Tongue (tissue), 2 donors: ENCODE measurements around the gene SLC39A11. TPM values are rescaled to one million over a fixed set of nuclear protein-coding genes. Genes with fewer than 3 reads are reported as not detected.
A peak's percentile ranks its signal among the peaks of the same experiment; 100 is the strongest.

ENCODE experiments used
- DNase-seq: peaks from one replicate; pipeline ENCODE4 v3.0.0-alpha.2; 2015
- total RNA-seq: library from RNA; depleted of rRNA; stranded (reverse); fragments of >200 nt; gene quantifications from one replicate; pipeline ENCODE4 v1.2.3, GENCODE V29; 2014

The SLC39A11 gene
- total RNA-seq, 1 donor from 2014 or later = 12.7 TPM

GRCh38 chr17:72870367-72870985 lies 222.0 kb downstream of the SLC39A11 start:
- DNase-seq = no peak

DNA sequence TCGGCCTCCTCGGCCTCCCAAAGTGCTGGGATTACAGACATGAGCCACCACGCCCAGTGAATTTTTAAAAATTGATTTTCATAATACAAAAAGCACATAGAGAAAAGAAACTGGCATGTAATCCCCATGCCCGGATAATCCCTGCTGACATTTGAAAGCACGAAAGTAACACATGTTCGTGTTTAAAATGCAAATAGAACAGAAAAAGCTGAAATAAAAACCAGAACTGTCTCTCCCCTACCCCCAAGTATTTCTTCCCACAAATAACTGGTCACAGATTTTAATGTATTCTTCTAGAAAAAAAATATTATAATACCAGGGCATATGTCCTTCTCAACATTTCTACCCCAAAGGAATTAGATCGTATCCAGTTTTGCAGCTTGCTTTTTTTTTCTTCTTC lies 222.9 kb downstream of the SLC39A11 start:
- DNase-seq = no peak

DNA sequence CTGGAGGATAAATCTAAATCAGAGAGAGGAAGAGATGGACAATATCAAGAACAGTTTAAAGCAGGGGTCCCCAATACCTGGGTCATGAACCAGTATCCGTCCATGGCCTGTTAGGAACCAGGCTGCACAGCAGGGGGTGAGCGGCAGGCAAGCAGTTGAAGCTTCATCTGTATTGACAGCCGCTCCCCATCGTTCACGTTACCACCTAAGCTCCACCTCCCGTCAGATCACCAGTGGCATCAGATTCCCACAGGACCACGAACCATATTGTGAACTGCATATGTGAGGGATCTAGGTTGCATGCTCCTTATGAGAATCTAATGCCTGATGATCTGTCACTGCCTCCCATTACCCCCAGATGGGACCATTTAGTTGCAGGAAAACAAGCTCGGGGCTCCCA lies 226.5 kb downstream of the SLC39A11 start:
- DNase-seq = no peak

- no peak for DNase-seq
These were observed 228.8 kb downstream of the SLC39A11 start for GRCh38 chr17:72863526-72864211.

GRCh38 chr17:72862276-72862999 lies 230.1 kb downstream of the SLC39A11 start:
- DNase-seq = no peak

DNA sequence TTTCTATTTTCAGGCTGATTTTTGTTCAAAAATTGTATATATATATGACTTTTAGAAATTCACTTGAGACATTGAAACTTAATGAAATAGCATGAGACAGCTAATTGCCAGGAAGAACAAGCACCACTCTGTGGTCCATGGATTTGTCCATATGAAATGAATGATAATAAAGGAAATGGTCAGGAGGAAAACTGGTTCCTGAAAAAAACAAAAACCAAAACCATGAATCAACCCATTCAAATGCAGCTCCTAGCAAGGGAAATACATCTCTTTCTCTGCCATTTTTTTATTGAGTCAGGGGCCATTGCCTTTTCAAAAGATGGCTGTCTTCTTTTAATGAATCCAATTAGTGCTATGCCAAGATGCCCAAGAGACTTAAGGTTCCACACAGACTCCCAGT lies 230.7 kb downstream of the SLC39A11 start:
- DNase-seq = no peak

DNA sequence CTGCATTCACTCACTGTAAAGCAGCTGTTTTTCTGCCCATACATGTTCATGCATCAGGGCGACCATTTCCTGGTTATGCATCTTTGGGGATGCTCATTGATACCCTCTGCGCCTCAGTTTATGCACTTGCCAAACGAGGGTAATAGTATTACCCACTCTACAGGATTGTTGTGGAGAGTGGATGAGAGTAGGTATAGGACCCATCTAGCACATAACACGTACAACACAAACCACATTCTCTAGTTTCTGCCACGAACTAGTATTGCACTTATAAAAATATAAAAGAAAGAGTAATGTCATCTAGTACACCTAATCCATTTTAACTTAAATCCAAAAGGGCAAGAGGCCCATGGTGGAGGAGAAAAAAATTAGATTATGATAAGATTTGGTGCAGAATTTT lies 231.7 kb downstream of the SLC39A11 start:
- no peak for DNase-seq

- no peak for DNase-seq
These were observed 233.5 kb downstream of the SLC39A11 start for GRCh38 chr17:72858826-72859495.

DNA sequence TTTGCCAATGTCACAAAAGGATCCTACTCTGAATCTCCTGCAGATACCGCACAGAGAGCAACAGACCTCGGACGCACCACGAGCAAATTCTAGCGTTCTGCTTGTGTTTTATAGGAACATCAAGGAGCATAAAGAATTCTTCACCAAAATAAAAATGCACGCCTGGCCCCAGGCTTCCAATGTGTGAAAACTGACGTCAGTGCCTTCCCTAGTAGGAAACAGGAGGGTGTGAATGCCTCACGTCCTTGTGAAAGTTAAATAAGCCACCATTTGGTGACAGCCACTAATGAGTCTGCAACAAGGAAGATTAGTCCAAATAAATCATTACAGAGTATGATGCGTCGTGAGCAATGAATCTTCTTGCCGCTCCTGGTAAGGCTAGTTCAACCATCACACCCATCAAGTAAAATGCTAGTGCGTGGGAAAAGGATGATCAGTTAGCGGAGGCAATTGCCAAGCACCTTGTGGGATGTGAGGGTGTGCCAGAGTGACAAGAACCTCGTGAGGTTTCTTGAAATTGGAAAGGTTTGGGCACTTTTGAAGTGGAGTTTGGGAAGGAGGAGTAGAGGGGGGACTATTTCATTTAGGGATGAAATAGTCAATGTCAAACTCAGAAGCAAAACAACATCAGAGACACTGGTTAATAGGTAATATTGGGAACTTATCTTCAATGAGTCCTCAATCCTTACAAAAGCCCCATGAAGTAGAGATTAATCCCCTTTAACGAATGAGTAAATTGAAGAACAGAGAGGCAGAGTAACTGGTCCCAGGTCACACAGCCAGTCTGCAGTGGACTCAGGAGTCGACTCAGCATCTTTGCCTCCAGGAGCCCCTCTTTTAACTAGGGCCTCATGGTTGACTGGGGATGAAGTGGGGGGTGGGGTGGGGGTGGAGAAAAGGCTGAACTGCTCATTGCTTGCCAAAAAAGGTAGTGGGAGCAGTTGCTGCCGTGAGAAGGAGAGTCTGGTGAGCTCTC lies 238.8 kb downstream of the SLC39A11 start:
- DNase-seq = no peak

DNA sequence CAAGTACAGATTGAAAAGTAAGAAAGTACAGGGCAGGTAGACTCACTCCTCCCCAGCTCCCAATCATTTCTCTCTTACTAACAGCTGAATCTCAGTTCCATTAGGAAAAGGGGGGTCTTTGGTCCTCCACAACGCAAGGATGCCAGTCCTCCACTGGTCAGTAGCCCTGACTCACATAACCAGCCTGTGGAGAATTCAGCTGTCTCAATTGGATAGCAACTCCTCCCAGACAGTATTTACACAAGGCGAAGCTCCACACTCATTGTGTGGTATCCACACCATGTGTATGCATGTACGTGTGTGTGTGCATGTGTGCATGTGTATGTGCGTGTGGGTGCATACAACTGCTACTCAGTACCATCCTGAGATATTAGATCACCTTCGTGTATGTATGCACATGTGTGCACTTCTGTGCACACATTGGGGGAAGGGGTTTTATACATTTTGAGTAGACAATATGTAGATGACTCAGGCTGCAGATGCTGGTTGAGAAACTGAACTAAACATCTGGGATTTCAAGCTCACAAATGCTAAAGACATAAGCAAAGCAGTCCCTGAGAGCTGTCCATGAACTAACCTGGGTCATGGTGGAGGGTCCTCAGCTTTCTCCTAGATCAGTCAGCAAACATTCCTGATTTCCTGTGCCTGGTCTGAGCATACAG lies 240.1 kb downstream of the SLC39A11 start:
- DNase-seq = no peak

- DNase-seq = no peak
These were observed 241.9 kb downstream of the SLC39A11 start for GRCh38 chr17:72850410-72851118.

DNA sequence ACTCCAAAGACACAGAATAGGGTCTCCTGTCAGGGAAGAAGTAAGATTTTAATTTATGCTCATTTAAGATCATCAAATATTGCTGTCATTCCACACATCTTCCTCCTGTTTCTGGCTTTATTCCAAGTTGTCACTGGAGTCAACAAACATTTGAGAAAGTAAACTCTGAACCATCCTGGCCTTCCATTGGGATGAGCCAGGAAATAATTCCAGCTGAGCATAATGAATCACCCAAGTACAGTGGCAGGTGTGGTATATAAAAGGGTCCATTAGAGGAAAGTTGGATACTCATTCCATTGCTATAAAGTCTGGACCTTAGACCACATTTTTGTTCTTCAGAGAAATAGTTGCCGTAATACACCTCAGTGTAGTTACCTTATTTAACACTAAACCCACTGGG lies 246.1 kb downstream of the SLC39A11 start:
- no peak for DNase-seq

- no peak for DNase-seq
These were observed 248.9 kb downstream of the SLC39A11 start for GRCh38 chr17:72843591-72843990.

DNA sequence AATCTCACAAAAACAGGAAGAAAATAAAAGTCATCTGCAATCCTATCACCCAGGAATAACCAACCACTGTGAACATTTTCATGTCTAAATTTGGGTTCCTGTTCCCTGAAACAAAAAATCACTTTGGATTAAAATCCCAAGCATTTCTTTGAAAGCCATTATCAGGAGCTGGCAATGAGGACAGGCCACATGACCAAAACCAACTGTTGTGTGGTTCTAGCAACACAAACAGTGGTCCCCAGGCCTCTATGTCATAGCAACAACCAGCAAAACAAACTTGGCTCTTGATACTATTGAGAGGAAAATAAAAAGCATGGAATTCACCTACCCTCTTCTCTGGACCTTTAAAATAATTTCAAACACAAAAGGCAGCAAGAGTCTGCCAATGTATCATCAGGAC lies 252.5 kb downstream of the SLC39A11 start:
- DNase-seq = no peak

- peak; percentile 15 for DNase-seq
These were observed 253.3 kb downstream of the SLC39A11 start for GRCh38 chr17:72839131-72839725.

DNA sequence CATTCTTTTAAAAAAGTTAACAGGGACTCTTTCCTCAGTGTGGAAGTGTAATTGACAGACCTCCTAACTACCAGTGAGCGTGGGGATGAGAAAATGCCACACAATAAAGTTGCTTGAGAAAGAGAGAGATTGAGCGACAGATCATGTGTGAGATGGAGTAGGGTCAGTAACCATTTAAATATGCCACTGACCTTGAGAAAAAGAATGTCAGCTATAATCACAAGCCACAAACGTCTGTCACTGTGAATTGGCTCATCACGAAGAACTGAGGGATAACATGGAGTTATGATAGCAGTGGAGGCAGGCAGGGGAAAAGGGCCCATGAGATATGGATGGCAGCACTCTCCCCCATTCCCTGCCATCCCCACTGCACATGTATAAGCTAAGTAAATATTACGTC lies 253.9 kb downstream of the SLC39A11 start:
- no peak for DNase-seq

GRCh38 chr17:72838068-72838467 lies 254.4 kb downstream of the SLC39A11 start:
- DNase-seq = no peak

- DNase-seq = peak; percentile 44
These were observed 255.2 kb downstream of the SLC39A11 start for GRCh38 chr17:72837335-72837734.

GRCh38 chr17:72833128-72833765 lies 259.2 kb downstream of the SLC39A11 start:
- DNase-seq = no peak

DNA sequence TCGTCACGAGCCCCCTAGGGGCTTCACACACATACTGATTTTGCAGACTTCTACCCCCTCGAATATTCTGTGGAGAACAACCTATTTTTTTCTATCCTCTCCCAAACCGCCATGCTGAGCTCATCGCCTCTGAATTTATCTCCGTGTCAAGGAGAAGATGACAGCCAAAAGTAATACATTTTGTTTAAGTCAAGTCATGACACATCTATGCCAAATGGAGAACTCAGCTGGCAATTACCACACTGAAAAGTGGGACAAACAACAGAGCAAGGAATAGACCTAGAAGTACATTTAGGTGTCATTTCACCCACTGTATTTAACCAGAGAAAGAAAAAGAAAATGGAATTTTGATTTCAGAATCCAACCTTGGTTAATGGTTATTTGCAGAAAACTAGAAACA lies 260.2 kb downstream of the SLC39A11 start:
- no peak for DNase-seq
